Kidney epithelial cell (primary cell): ENCODE results near the gene CSNK1G2. TPM values are rescaled to one million over a fixed set of nuclear protein-coding genes. Genes with fewer than 3 reads are reported as not detected.

Source experiments
- DNase-seq: peaks from one replicate; pipeline ENCODE4 v3.0.0-alpha.2; 2010; ENCODE audit warnings: low read depth
- H3K27me3 ChIP-seq: 2 replicates; pipeline ENCODE4 v1.6.0; 2011; ENCODE audit warnings: low read length; ENCODE audit not compliant: control insufficient read depth, insufficient read depth
- H3K36me3 ChIP-seq: 2 replicates; pipeline ENCODE4 v1.5.1; 2011; ENCODE audit warnings: low read length; ENCODE audit not compliant: control insufficient read depth, insufficient read depth
- H3K4me3 ChIP-seq: 2 replicates; pipeline ENCODE4 v1.5.1; 2011; ENCODE audit warnings: low read depth, mild to moderate bottlenecking, control low read depth, low read length
- total RNA-seq: library from RNA; depleted of rRNA; stranded (reverse); fragments of >200 nt; gene quantifications from 2 replicates; pipeline ENCODE4 v1.2.3, GENCODE V29; 2015
- TF ChIP-seq, protein P1 (sequence below): IDR thresholded peaks from 2 replicates; pipeline ENCODE4 v1.5.1; 2011; ENCODE audit warnings: mild to moderate bottlenecking, moderate library complexity, low read length, control low read depth, inconsistent platforms; ENCODE audit not compliant: insufficient read depth, poor library complexity, severe bottlenecking

The CSNK1G2 gene
- total RNA-seq, 1 donor from 2014 or later, result 105 TPM

DNA sequence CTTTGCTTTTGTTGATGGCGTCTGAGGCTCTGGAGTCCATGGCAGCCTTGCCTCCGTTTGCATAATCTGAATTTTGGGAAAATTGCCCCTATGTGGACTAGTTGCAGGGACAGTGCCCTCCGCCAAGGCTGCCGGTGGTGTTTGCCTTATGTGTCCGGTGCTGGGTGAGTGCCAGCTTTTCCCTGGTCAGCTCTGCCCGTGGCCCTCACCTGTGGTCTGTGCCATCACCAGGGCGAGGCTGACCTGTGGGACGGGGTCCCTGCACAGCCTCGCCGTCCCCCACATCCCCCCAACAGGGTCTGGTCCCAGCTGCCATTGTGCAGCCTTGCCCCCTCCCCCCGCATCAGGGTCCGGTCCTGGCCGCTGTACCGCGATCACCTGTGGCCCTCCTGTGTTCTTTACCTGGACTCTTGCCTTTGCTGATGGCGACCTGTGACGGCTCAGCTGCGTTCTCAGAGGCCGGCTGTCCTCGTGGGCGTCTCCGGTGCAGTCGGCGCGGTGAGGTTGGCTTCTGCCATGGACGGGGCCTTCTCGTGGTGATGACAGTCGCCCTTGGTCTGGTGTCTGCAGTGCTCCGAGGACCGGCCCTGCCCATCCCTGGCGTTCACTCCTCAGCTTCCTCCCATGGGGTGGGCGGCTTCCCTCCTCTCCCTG lies 12.6 kb downstream of the CSNK1G2 start:
- TF ChIP-seq, protein P1, sequence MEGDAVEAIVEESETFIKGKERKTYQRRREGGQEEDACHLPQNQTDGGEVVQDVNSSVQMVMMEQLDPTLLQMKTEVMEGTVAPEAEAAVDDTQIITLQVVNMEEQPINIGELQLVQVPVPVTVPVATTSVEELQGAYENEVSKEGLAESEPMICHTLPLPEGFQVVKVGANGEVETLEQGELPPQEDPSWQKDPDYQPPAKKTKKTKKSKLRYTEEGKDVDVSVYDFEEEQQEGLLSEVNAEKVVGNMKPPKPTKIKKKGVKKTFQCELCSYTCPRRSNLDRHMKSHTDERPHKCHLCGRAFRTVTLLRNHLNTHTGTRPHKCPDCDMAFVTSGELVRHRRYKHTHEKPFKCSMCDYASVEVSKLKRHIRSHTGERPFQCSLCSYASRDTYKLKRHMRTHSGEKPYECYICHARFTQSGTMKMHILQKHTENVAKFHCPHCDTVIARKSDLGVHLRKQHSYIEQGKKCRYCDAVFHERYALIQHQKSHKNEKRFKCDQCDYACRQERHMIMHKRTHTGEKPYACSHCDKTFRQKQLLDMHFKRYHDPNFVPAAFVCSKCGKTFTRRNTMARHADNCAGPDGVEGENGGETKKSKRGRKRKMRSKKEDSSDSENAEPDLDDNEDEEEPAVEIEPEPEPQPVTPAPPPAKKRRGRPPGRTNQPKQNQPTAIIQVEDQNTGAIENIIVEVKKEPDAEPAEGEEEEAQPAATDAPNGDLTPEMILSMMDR, result no peak
- Histone ChIP-seq H3K27me3 (no peaks in the 10 kb centered on the region), H3K4me3 (no peak overlapping the region), H3K36me3 (peaks cover 1% of the 10 kb centered on the region)
- no peak for DNase-seq

DNA sequence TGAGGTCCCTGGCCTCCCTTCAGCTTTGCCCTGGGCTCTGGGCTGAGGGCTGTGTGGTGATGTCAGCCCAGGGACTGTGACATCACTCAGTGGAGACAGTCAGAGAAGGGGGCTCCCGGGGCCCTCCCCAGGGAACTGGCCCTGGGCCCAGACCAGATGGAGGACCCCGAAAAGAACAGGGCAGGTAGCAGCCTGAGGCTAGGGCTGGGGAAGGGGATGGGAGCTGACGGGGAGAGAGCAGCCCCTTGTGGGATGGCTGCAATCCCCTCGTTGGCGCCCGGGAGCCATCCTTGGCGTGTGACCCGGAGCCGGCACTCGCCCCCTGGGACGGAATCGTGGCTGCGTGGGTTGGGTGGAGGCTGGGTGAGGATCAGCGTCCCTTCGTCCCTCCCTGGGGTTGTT lies 13.6 kb downstream of the CSNK1G2 start:
- DNase-seq, result no peak
- TF ChIP-seq, protein P1, result no peak
- no peak overlapping the region for H3K4me3 ChIP-seq
- H3K36me3 ChIP-seq, result peaks cover 1% of the 10 kb centered on the region
- H3K27me3 ChIP-seq, result no peaks in the 10 kb centered on the region

DNA sequence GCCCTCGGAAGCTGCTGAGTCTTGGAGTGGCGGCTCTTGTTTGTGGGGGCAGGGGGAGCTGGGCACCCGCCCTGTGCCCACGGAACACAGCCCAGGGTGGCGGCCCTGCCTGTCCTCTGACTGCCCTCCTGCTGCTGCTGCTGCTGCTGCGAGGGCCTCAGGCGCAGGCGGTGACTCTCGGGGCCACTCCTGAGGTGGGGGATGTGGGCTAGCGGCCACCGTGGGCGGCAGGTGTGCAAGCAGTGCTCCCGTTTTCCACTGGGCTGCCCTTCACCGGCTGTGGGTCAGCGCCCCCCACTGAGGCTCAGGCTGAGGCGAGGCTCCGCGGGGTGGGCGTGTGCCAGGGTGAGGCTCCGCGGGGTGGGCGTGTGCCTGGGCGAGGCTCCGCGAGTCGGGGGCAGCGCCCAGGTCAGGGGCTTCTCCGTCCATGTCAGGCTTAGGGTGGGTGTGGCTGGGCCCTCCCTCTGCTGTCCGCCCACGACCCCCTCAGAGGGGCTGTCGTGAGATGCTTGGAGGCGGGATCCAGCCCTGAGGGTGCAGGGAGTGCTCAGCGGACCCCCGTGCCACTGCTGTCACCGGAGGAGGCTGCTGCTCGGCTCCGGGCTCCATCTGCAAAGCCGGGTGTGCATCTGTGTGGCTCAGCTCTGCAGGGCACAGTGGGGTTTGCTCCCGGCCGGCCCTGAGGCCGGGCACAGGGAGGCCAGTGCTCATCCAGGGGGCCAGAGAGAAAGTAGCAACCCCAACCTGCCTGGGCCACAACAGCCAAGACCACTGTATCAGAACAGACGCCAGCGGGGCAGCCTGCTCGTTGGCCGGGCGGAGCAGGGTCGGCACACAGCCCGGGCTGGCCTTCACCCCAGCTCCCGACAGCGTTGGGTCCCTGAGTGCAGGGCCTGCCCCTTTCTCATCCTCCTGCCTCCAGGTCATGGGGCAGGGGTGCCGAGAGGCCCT lies 14.5 kb downstream of the CSNK1G2 start:
- Histone ChIP-seq H3K4me3 (no peak overlapping the region), H3K36me3 (peaks cover 1% of the 10 kb centered on the region), H3K27me3 (no peaks in the 10 kb centered on the region)
- TF ChIP-seq, protein P1, result no peak
- DNase-seq, result no peak

GRCh38 chr19:1956122-1956494 lies 15.1 kb downstream of the CSNK1G2 start:
- TF ChIP-seq, protein P1, result no peak
- DNase-seq, result no peak
- Histone ChIP-seq H3K27me3 (no peaks in the 10 kb centered on the region), H3K4me3 (no peak overlapping the region), H3K36me3 (peaks cover 1% of the 10 kb centered on the region)

DNA sequence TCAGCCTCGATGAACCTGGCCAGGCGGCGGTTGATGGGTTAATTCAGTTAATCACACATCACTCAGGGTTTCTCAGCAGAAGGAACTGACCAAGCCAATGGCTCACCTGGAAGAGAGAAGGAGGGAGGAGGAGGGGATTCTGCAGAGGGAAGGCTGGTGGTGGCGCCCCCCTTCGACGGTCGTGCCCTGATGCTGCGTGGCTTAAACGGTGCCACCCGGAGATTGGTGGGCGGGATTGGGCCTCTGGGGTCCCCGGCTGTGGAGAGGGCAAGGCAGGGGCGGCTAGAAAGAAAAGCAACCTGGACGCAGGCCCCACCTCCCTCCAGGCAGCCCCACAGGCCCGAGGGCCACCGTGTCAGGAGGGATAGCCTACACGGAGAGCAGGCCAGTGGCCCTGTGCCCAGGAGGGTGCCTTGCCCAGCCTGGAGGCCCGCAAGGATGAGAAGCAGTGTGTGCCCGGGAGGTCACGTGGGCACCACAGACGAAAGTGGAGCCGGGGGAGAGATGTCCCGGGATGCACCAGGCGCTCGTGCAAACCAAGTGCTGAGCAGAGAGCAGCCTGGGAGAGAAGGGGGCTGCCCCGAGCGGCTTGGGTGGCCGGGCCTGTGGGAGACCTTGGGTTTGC lies 16.0 kb downstream of the CSNK1G2 start:
- H3K36me3 ChIP-seq, result peaks cover under 1% of the 10 kb centered on the region
- H3K4me3 ChIP-seq, result no peak overlapping the region
- no peaks in the 10 kb centered on the region for H3K27me3 ChIP-seq
- no peak for DNase-seq
- TF ChIP-seq, protein P1, result peak; percentile 11
